RWPE2 (cell line): ENCODE data around the gene SOSTDC1.

Experiments used
- ATAC-seq: fragments of 200-7000 bp; cut with Tn5 transposase; 3 replicates; pipeline ENCODE4 v1.9.1; 2021; ENCODE audit warnings: low read depth
- DNase-seq: peaks from one replicate; pipeline ENCODE4 v3.0.0-alpha.2; 2020; ENCODE audit warnings: low spot score
- H3K27ac ChIP-seq: fragments of 450-650 bp; 2 replicates; pipeline ENCODE4 v1.5.1; 2017; ENCODE audit warnings: mild to moderate bottlenecking; ENCODE audit not compliant: poor library complexity, severe bottlenecking
- H3K27me3 ChIP-seq: fragments of 250-450 bp; sonication (Bioruptor Pico); 2 replicates; pipeline ENCODE4 v1.5.1; 2021; ENCODE audit warnings: mild to moderate bottlenecking, moderate library complexity; ENCODE audit not compliant: insufficient read depth, poor library complexity, severe bottlenecking
- H3K36me3 ChIP-seq: fragments of 250-450 bp; sonication (Bioruptor Pico); 2 replicates; pipeline ENCODE4 v1.5.1; 2020; ENCODE audit warnings: low read depth, mild to moderate bottlenecking, moderate library complexity
- H3K4me1 ChIP-seq: fragments of 250-450 bp; sonication (Bioruptor Pico); 2 replicates; pipeline ENCODE4 v1.5.1; 2021; ENCODE audit warnings: mild to moderate bottlenecking, moderate library complexity; ENCODE audit not compliant: insufficient read depth, poor library complexity, severe bottlenecking
- H3K4me3 ChIP-seq: fragments of 250-450 bp; sonication (Bioruptor Pico); 2 replicates; pipeline ENCODE4 v1.5.1; 2021; ENCODE audit warnings: mild to moderate bottlenecking, moderate library complexity; ENCODE audit not compliant: severe bottlenecking
- H3K9me3 ChIP-seq: fragments of 250-450 bp; sonication (Bioruptor Pico); 2 replicates; pipeline ENCODE4 v1.5.1; 2021; ENCODE audit warnings: mild to moderate bottlenecking, moderate library complexity; ENCODE audit not compliant: severe bottlenecking
- CTCF ChIP-seq: fragments of 450-650 bp; IDR thresholded peaks from one replicate; pipeline ENCODE4 v1.5.1; 2017; ENCODE audit warnings: mild to moderate bottlenecking, moderate library complexity; ENCODE audit not compliant: poor library complexity, severe bottlenecking

Gene SOSTDC1

GRCh38 chr7:16494955-16495719, 29.6 kb upstream of the SOSTDC1 start:
- ATAC-seq = no peak
- Histone ChIP-seq H3K4me3 (no peak overlapping the region), H3K27me3 (no peaks in the 10 kb centered on the region), H3K27ac (no peak overlapping the region), H3K4me1 (peaks cover 2% of the 10 kb centered on the region), H3K36me3 (no peaks in the 10 kb centered on the region), H3K9me3 (no peaks in the 10 kb centered on the region)
- TF ChIP-seq CTCF = no peak
- DNase-seq = no peak

- peaks cover 2% of the 10 kb centered on the region for H3K4me1 ChIP-seq
- no peak for DNase-seq
- no peaks in the 10 kb centered on the region for H3K9me3 ChIP-seq
- H3K4me3 ChIP-seq = no peak overlapping the region
- no peak overlapping the region for H3K27ac ChIP-seq
- no peaks in the 10 kb centered on the region for H3K27me3 ChIP-seq
- H3K36me3 ChIP-seq = no peaks in the 10 kb centered on the region
- ATAC-seq = no peak
- no peak for TF ChIP-seq CTCF
These were observed 29.0 kb upstream of the SOSTDC1 start for GRCh38 chr7:16494551-16494950.

- H3K36me3 ChIP-seq = no peaks in the 10 kb centered on the region
These were observed 27.7 kb upstream of the SOSTDC1 start for GRCh38 chr7:16493266-16493665.

GRCh38 chr7:16492513-16493062, 27.1 kb upstream of the SOSTDC1 start:
- peak; percentile 40; the same call in 2 of the 3 replicates for ATAC-seq
- Histone ChIP-seq H3K36me3 (no peaks in the 10 kb centered on the region), H3K27ac (no peak overlapping the region)

More at GRCh38 chr7:16493266-16493665, 27.7 kb upstream of the SOSTDC1 start:
- no peaks in the 10 kb centered on the region for H3K27me3 ChIP-seq
- ATAC-seq (no peak), DNase-seq (no peak)
- peaks cover 2% of the 10 kb centered on the region for H3K4me1 ChIP-seq
- H3K9me3 ChIP-seq = no peaks in the 10 kb centered on the region
- TF ChIP-seq CTCF = no peak
- no peak overlapping the region for H3K27ac ChIP-seq
- H3K4me3 ChIP-seq = no peak overlapping the region

More at GRCh38 chr7:16492513-16493062, 27.1 kb upstream of the SOSTDC1 start:
- no peak overlapping the region for H3K4me3 ChIP-seq
- H3K27me3 ChIP-seq = no peaks in the 10 kb centered on the region
- no peaks in the 10 kb centered on the region for H3K9me3 ChIP-seq
- TF ChIP-seq CTCF = no peak
- no peak for DNase-seq
- H3K4me1 ChIP-seq = peaks cover 2% of the 10 kb centered on the region
